Breast epithelium (tissue), 4 donors: ENCODE data around the gene SLC48A1. TPM values are rescaled to one million over a fixed set of nuclear protein-coding genes. Genes with fewer than 3 reads are reported as not detected.

Source experiments
- DNase-seq, 2 donors: peaks; one replicate each; pipeline ENCODE4 v3.0.0-alpha.2; 2019; ENCODE audit warnings: low spot score in 2 of 2
- H3K27ac ChIP-seq, 2 donors: fragments of 200-600 bp; sonication (generic) in 1 of 2; one replicate each; pipeline ENCODE4 v1.5.1; 2016 to 2019; ENCODE audit warnings: mild to moderate bottlenecking in 1 of 2
- H3K27me3 ChIP-seq, 2 donors: fragments of 200-600 bp; sonication (generic) in 1 of 2; one replicate each; pipeline versions ENCODE4 v1.5.1 to v1.6.0; 2017 to 2019; ENCODE audit warnings: control low read depth in 1 of 2, mild to moderate bottlenecking in 1 of 2
- H3K36me3 ChIP-seq: fragments of 200-600 bp; one replicate; pipeline ENCODE4 v1.5.1; 2019
- H3K4me1 ChIP-seq, 2 donors: fragments of 200-600 bp; sonication (generic); one replicate each; pipeline ENCODE4 v1.5.1; 2016 to 2019; ENCODE audit warnings: control low read depth in 1 of 2
- H3K4me3 ChIP-seq, 3 donors: fragments of 200-600 bp; sonication (generic); 1 replicate in 2 of 3; 2 replicates in 1 of 3; pipeline ENCODE4 v1.5.1; 2016 to 2019; ENCODE audit warnings: mild to moderate bottlenecking in 3 of 3, moderate library complexity in 2 of 3
- H3K9me3 ChIP-seq, 2 donors: fragments of 200-600 bp; sonication (generic) in 1 of 2; one replicate each; pipeline ENCODE4 v1.5.1; 2016 to 2019; ENCODE audit warnings: control low read depth in 1 of 2
- CTCF ChIP-seq, 3 donors: fragments of 450-650 bp; IDR thresholded peaks; one replicate each; pipeline ENCODE4 v1.5.1; 2016 to 2017; ENCODE audit warnings: antibody characterized with exemption in 3 of 3, mild to moderate bottlenecking in 3 of 3, moderate library complexity in 3 of 3
- POLR2A ChIP-seq: fragments of 450-650 bp; IDR thresholded peaks from one replicate; pipeline ENCODE4 v1.6.1; 2016; ENCODE audit warnings: antibody characterized with exemption, mild to moderate bottlenecking, moderate library complexity
- POLR2AphosphoS5 ChIP-seq, 3 donors: sonication (generic); formaldehyde crosslinking; IDR thresholded peaks; one replicate each; pipeline ENCODE4 v1.6.1; 2017; ENCODE audit warnings: antibody characterized with exemption in 3 of 3
- intact Hi-C: fragments of 100-400 bp; cut with DNase I; formaldehyde crosslinking; loops from one replicate; pipeline ENCODE4 v1.15.1; 2023; ENCODE audit warnings: low total_unique reads
- total RNA-seq, 3 donors: library from RNA; depleted of rRNA; stranded (reverse); fragments of >200 nt; gene quantifications; one replicate each; pipeline ENCODE4 v1.1.0, GENCODE V29; 2016

SLC48A1 gene
- total RNA-seq, 3 donors from 2014 or later, result 27.5 to 51.5 (median 30.6) TPM

GRCh38 chr12:47758834-47759690 is 14.0 kb upstream of the SLC48A1 start, which contains the start of gene RAPGEF3:
RAPGEF3 (minus strand) TSS chr12:47758880; CDS start chr12:47758556, 324 bp downstream.
- TF ChIP-seq CTCF (IDR thresholded peaks at IDR 0.05) (peak; percentile 70 to 77 (median 70)), POLR2AphosphoS5 (IDR thresholded peaks at IDR 0.05) (peak; percentile 2 to 68 (median 64)), POLR2A (peak; percentile 8)
- intact Hi-C loops, result no loop called here
- Histone ChIP-seq H3K27me3 (no peaks in the 10 kb centered on the region), H3K9me3 (no peaks in the 10 kb centered on the region), H3K4me1 (peaks cover 16% of the 10 kb centered on the region in 2 donors), H3K27ac (peak within 1 kb of the TSS; percentile 87 to 88), H3K36me3 (no peaks in the 10 kb centered on the region), H3K4me3 (peak within 1 kb of the TSS; percentile 54 to 70 (median 60))
- peak; percentile 85 to 88 for DNase-seq

- DNase-seq, result no peak
- Histone ChIP-seq H3K27ac (peak overlapping the region in 1 of 2 donors; percentile 12), H3K4me1 (peaks cover 5% of the 10 kb centered on the region in 2 donors), H3K27me3 (no peaks in the 10 kb centered on the region), H3K36me3 (no peaks in the 10 kb centered on the region), H3K9me3 (no peaks in the 10 kb centered on the region), H3K4me3 (no peak overlapping the region)
- intact Hi-C loops, result no loop called here
- TF ChIP-seq POLR2AphosphoS5 (IDR thresholded peaks at IDR 0.05) (no peak), POLR2A (no peak), CTCF (IDR thresholded peaks at IDR 0.05) (no peak)
Observed at GRCh38 chr12:47762850-47763465, 10.1 kb upstream of the SLC48A1 start.

- DNase-seq, result no peak
- TF ChIP-seq CTCF (IDR thresholded peaks at IDR 0.05) (no peak), POLR2AphosphoS5 (IDR thresholded peaks at IDR 0.05) (no peak), POLR2A (no peak)
- peaks cover 0 to 5% of the 10 kb centered on the region in 2 donors for H3K4me1 ChIP-seq
- no peaks in the 10 kb centered on the region for H3K27me3 ChIP-seq
- H3K36me3 ChIP-seq, result no peaks in the 10 kb centered on the region
- H3K9me3 ChIP-seq, result no peaks in the 10 kb centered on the region
- H3K4me3 ChIP-seq, result no peak overlapping the region
- intact Hi-C loops, result no loop called here
- H3K27ac ChIP-seq, result peak overlapping the region in 1 of 2 donors; percentile 12
Observed at GRCh38 chr12:47763481-47764346, 9.3 kb upstream of the SLC48A1 start.

- intact Hi-C loops, result no loop called here
- H3K27me3 ChIP-seq, result no peaks in the 10 kb centered on the region
- no peaks in the 10 kb centered on the region for H3K9me3 ChIP-seq
- H3K4me3 ChIP-seq, result no peak overlapping the region
- H3K36me3 ChIP-seq, result no peaks in the 10 kb centered on the region
- peaks cover 0 to 5% of the 10 kb centered on the region in 2 donors for H3K4me1 ChIP-seq
- no peak for DNase-seq
- TF ChIP-seq POLR2A (no peak), POLR2AphosphoS5 (IDR thresholded peaks at IDR 0.05) (no peak), CTCF (IDR thresholded peaks at IDR 0.05) (no peak)
- H3K27ac ChIP-seq, result no peak overlapping the region
Observed at GRCh38 chr12:47766502-47767215, 6.4 kb upstream of the SLC48A1 start.
